ENCODE measurements around the gene COL4A2.

- TF ChIP-seq CTCF (IDR thresholded peaks at IDR 0.05; ENCODE audit: insufficient read depth, low read depth, low read length) (no peak), EZH2 (IDR thresholded peaks at IDR 0.05; ENCODE audit: insufficient read depth, low read length) (no peak)
Observed at GRCh38 chr13:110289661-110290060, 17.4 kb upstream of the COL4A2 start.

Data from astrocyte (in vitro differentiated cells and primary cell).